NCI-H1092 (cell line): Measurements from ENCODE around the gene CCDC127.
"Not testable (repeated sequence)": the region's sequence is repeated elsewhere in the genome, so short reads cannot be mapped to it uniquely, and the experiment has no call there.

Experiments
- DNase-seq: peaks from one replicate; lab custom pipeline; 2025; lab: John Stamatoyannopoulos, UW

CCDC127 gene, protein sequence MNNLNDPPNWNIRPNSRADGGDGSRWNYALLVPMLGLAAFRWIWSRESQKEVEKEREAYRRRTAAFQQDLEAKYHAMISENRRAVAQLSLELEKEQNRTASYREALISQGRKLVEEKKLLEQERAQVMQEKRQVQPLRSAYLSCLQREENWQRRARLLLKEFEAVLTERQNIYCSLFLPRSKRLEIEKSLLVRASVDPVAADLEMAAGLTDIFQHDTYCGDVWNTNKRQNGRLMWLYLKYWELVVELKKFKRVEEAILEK

DNA sequence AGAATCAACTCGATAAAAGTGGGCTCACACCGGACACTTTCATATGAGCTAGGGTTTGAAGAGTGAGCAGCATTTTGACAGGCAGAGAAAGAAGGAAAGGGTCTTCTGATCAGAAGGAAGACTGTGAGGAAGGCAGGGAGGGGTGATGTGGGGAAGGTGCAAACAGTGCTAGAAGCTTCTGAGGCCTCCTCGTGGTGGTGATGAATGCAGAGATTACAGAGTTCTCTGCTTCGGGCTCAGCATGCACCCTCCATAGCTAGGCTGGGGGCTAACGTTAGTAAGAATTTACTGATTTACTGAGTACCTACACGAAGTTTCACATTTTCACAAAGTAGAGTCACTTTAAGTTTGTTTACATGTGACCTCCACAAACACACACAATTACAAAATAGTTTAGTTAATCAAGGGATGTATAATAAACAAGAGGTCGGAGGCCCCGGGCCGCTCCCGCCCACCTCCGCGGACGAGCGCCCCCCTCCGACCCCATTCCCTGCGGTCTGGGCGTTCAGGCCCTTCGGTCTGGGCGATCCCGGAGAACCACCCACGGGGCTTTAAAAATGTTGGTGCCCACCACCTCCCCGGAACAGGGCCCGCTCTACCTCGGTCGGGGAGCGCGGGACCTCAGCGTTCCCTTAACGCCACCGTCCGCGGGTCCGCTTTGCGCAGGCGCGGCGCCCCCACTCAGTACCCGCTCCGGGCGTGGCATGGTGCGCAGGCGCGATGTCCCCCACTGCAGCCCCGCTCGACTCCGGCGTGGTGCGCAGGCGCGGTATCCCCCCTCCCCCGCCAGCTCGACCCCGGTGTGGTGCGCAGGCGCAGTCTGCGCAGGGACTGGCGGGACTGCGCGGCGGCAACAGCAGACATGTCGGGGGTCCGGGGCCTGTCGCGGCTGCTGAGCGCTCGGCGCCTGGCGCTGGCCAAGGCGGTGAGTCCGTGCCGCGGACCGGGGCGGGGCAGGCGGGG is at the start of gene CCDC127, which contains the start of gene SDHA:
Gene CCDC127 (minus strand): TSS at position 660 of the 963 bp plus-strand sequence. CDS start 1,304 bp downstream, outside the sequence.
Gene SDHA (plus strand): TSS at position 827 of the 963 bp plus-strand sequence. CDS start 36 bp downstream, at position 863.
- DNase-seq: peak; percentile 92

GRCh38 chr5:267716-268115 is 49.8 kb upstream of the CCDC127 start:
- DNase-seq: no peak

GRCh38 chr5:266311-267026 is 48.5 kb upstream of the CCDC127 start:
- DNase-seq: not testable (repeated sequence)

- no peak for DNase-seq
Measured at GRCh38 chr5:264338-264737, 46.4 kb upstream of the CCDC127 start.

DNA sequence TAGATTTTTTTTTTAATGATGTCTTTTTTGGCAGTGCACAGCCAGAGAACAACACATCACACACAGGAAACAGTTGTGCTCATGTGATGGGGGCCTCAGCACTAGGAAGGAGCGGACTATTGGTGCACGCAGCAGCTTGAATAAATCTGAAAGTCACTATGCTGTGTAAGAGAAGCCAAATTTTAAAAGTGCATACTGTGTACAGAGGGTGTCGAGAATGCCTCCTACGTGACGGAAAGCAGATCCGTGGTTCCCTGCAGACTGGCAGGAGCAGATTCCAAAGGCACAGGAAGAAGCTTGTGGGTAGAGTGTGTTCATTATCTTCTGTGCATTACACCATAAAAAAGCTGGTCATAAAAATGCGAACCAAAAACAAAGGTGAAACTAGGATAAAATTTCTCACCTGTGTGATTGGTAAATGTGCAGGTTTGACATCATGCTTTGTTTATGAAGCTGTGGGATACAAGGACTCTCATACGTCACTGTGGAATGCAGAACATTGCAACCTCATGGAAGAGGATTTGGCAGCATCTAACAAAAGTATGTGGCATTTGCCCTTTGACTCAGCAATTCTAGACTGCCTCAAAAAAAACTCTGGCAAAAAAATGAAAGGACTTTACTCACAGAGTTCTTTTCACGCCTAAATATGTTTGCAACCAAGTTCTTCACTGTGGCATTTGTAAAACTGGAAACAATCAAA is 45.5 kb upstream of the CCDC127 start:
- not testable (repeated sequence) for DNase-seq

DNA sequence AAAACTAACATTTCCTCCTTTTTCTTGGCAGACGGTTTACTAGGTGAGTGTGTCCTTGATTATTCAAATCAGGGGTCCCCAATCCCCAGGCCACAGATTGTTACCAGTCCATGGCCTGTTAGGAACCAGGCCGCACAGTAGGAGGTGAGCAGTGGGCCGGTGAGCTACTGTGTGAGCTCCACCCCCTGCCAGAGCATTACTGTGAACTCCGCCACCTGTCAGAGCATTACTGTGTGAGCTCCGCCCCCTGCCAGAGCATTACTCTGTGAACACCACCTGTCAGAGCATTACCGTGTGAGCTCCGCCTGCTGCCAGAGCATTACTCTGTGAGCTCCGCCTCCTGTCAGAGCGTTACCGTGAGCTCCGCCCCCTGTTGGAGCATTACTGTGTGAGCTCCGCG is 39.2 kb upstream of the CCDC127 start:
- DNase-seq: no peak

DNA sequence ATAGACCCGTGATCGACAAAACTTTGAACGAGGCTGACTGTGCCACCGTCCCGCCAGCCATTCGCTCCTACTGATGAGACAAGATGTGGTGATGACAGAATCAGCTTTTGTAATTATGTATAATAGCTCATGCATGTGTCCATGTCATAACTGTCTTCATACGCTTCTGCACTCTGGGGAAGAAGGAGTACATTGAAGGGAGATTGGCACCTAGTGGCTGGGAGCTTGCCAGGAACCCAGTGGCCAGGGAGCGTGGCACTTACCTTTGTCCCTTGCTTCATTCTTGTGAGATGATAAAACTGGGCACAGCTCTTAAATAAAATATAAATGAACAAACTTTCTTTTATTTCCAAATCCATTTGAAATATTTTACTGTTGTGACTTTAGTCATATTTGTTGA is 38.4 kb upstream of the CCDC127 start:
- DNase-seq: not testable (repeated sequence)

GRCh38 chr5:255116-255515 is 37.2 kb upstream of the CCDC127 start:
- DNase-seq: not testable (repeated sequence)

DNA sequence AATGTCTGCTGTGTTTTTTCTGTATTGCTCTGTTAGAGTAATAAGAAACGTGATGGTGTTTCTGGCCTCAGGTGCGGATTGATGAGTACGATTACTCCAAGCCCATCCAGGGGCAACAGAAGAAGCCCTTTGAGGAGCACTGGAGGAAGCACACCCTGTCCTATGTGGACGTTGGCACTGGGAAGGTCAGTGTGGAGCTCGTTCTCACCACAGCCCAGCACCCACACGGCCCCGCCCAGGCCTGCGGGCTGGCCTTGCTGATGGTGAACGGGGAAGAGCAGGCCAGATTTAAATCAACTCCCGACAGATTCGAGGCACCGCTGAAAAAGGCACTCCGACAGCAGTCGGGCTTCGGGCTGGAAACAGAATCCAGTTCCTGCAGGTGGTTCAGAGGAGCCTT is 36.4 kb upstream of the CCDC127 start:
- not testable (repeated sequence) for DNase-seq

- no peak for DNase-seq
Measured at GRCh38 chr5:252546-252945, 34.6 kb upstream of the CCDC127 start.

DNA sequence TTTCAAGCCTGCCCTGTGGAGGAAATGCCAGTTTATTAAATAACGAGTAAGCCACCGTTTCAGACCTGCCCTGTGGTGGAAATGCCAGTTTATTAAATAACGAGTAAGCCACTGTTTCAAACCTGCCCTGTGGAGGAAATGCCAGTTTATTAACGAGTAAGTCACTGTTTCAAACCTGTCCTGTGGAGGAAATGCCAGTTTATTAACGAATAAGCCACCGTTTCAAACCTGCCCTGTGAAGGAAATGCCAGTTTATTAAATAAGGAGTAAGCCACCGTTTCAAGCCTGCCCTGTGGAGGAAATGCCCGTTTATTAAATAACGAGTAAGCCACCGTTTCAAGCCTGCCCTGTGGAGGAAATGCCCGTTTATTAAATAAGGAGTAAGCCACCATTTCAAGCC is 34.0 kb upstream of the CCDC127 start:
- not testable (repeated sequence) for DNase-seq

GRCh38 chr5:251538-251937 is 33.6 kb upstream of the CCDC127 start:
- not testable (repeated sequence) for DNase-seq

DNA sequence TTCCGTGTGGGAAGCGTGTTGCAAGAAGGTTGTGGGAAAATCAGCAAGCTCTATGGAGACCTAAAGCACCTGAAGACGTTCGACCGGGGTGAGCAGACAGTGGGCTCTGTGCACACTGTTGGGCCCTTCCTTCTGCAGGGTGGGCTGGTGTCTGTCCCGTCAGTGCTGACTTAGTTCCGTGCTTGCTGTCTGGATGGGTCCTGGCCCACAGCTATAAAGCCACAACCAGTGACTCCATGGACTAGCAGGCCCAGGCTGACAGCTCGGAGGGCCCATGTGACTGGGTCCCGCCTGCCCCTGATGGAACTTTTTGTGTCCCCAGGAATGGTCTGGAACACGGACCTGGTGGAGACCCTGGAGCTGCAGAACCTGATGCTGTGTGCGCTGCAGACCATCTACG is 33.1 kb upstream of the CCDC127 start:
- DNase-seq: not testable (repeated sequence)

DNA sequence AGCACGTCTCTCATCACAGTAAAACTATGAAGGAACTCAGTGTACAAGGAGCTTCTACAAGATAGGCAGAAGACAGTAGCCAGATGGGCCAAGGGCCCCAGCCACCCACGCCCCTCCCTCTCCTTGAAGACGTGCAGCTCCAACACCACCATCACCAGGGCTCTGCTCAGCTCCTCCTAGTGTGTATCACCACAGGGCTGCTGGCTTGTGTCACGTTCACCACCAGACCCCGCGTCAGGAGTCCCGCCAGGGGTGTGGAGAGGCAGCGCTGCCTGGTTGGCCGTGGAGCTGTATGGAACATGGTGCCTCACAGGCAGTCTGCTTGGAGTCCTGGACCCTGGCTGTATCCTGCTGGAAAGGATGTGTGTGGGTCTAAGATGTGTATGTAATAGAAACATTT is 32.4 kb upstream of the CCDC127 start:
- DNase-seq: not testable (repeated sequence)

- not testable (repeated sequence) for DNase-seq
Measured at GRCh38 chr5:245717-246116, 27.8 kb upstream of the CCDC127 start.

GRCh38 chr5:243683-244367 is 25.9 kb upstream of the CCDC127 start:
- DNase-seq: not testable (repeated sequence)

- not testable (repeated sequence) for DNase-seq
Measured at GRCh38 chr5:241045-241669, 23.2 kb upstream of the CCDC127 start.

DNA sequence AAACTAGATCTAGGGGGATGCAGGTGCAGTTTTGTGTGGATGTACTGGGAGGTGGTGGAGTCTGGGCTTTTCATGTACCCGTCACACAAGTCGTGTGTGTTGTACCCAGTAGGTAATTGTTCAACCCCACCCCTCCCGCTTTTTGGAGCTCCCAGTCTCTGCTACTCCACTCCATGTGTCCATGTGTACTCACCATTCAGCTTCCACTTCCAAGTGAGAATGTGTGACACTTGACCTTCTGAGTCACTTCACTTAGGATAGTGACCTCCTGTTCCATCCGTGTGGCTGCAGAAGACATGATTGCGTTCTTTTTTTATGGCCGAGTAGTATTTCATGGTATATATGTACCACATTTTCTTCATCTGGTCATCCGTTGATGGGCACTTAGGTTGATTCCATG is 22.6 kb upstream of the CCDC127 start:
- DNase-seq: not testable (repeated sequence)

DNA sequence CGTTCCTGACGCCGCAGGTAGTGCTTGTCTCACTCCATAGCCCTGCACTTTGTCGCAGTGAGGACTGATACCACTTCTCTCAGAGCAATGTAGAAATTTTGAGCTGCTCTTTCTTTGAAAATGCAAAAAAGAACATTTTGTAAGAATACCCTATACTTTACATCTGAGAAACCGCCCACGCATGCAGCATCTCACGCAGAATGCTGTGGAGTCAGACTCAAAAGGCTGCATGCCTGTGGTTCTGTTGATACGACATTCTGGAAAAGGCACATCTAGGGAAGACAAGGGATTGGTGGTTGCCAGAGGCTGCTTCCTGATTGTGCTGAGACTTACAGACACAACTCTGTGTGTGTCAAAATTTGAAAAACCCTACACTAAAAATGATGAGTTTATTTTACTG is 20.0 kb upstream of the CCDC127 start:
- not testable (repeated sequence) for DNase-seq

GRCh38 chr5:235527-235926 is 17.6 kb upstream of the CCDC127 start:
- DNase-seq: not testable (repeated sequence)
